Brain microvascular endothelial cell (primary cell): ENCODE results near the gene REXO4.

Source experiments
- DNase-seq: peaks from one replicate; pipeline ENCODE4 v3.0.0-alpha.2; 2020
- H3K27ac ChIP-seq: fragments of 250-450 bp; sonication (Bioruptor Pico); 2 replicates; pipeline ENCODE4 v1.5.1; 2020; ENCODE audit warnings: mild to moderate bottlenecking, moderate library complexity
- H3K27me3 ChIP-seq: fragments of 250-450 bp; sonication (Bioruptor Pico); replicated peaks from 2 replicates; pipeline ENCODE4 v1.5.1; 2020; ENCODE audit warnings: mild to moderate bottlenecking
- H3K36me3 ChIP-seq: fragments of 250-450 bp; sonication (Bioruptor Pico); replicated peaks from 2 replicates; pipeline ENCODE4 v1.5.1; 2020; ENCODE audit warnings: mild to moderate bottlenecking
- H3K4me3 ChIP-seq: 2 replicates; pipeline ENCODE4 v1.5.1; 2011; ENCODE audit warnings: low read depth, mild to moderate bottlenecking, control low read depth, low read length, moderate library complexity
- CTCF ChIP-seq: IDR thresholded peaks from 2 replicates; pipeline ENCODE4 v1.5.1; 2011; ENCODE audit warnings: low read depth, mild to moderate bottlenecking, moderate library complexity, low read length, control low read depth, inconsistent platforms; ENCODE audit errors: missing control alignments
- in situ Hi-C: cut with HindIII; loops from 2 replicates; pipeline ENCODE4 v1.10.0; 2017; ENCODE audit warnings: low sequenced_read_pairs, low pct_ligation_motif_present

The REXO4 gene

GRCh38 chr9:133366435-133366834 is 51.4 kb downstream of the REXO4 start:
- Histone ChIP-seq H3K4me3 (no peak overlapping the region), H3K36me3 (peaks cover 83% of the 10 kb centered on the region)
- in situ Hi-C loops = no loop called here

GRCh38 chr9:133362359-133363044 is 55.3 kb downstream of the REXO4 start:
- H3K36me3 ChIP-seq = peaks cover 69% of the 10 kb centered on the region
- in situ Hi-C loops = no loop called here
- no peak for DNase-seq

More at GRCh38 chr9:133366435-133366834, 51.4 kb downstream of the REXO4 start:
- no peak for DNase-seq
- H3K27me3 ChIP-seq = no peaks in the 10 kb centered on the region
- H3K27ac ChIP-seq = no peak overlapping the region
- TF ChIP-seq CTCF = no peak

GRCh38 chr9:133361507-133362092 is 56.2 kb downstream of the REXO4 start:
- no peaks in the 10 kb centered on the region for H3K27me3 ChIP-seq
- no peak overlapping the region for H3K4me3 ChIP-seq
- peaks cover 60% of the 10 kb centered on the region for H3K36me3 ChIP-seq
- in situ Hi-C loops = no loop called here
- TF ChIP-seq CTCF = no peak
- no peak overlapping the region for H3K27ac ChIP-seq
- DNase-seq = no peak

More at GRCh38 chr9:133362359-133363044, 55.3 kb downstream of the REXO4 start:
- Histone ChIP-seq H3K27me3 (no peaks in the 10 kb centered on the region), H3K27ac (no peak overlapping the region), H3K4me3 (no peak overlapping the region)
- TF ChIP-seq CTCF = no peak

GRCh38 chr9:133360400-133361393 is 57.1 kb downstream of the REXO4 start:
- peaks cover 51% of the 10 kb centered on the region for H3K36me3 ChIP-seq
- TF ChIP-seq CTCF = no peak
- no peaks in the 10 kb centered on the region for H3K27me3 ChIP-seq
- no peak overlapping the region for H3K4me3 ChIP-seq
- in situ Hi-C loops = no loop called here
- DNase-seq = no peak
- H3K27ac ChIP-seq = no peak overlapping the region

GRCh38 chr9:133359399-133360175 is 58.2 kb downstream of the REXO4 start:
- TF ChIP-seq CTCF = peak; percentile 45
- Histone ChIP-seq H3K27ac (no peak overlapping the region), H3K36me3 (peaks cover 41% of the 10 kb centered on the region), H3K27me3 (no peaks in the 10 kb centered on the region), H3K4me3 (no peak overlapping the region)
- in situ Hi-C loops = no loop called here
- no peak for DNase-seq
